ENCODE data around the gene IFI27L1.

The IFI27L1 gene

DNA sequence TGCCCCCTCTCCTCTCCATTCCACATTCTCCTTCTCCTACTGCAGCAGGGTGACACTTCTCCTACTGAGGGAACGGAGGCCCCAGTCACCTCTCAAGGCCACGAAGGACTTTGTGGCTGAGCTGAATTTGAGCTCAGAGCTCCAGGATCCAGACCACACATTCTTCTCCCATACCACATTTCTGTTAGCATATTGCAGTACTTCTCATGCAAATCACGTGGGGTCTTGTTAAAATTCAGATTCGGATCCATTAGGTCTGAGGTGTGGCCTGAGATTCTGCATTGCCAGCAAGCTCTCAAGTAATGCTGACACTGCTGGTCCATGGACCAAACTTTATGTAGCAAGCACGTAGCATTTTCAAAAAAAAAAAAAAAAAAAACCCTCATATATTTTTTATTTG, 57.9 kb downstream of the IFI27L1 start:
- no peak for DNase-seq

DNA sequence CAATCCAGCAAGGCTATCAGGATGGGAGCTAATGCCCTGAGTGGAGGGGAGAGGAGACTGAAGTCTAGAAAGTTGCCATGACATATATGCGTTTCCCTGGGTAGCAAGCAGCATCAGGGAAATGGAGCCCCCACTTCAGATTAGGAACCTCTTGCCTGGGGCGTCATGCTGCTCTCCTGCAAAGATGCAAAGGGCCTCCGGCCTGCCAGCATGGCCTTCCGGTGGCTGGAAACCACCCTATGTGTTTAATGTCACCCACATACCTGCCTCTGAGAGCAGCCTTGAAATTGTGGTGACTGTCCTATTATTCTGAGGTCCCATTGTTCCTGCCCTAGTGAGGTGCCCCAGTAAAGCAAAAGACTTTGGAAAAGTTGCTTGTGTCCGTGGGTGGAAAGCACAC, 58.3 kb downstream of the IFI27L1 start:
- no peak for DNase-seq

- DNase-seq, result no peak
Observed at GRCh38 chr14:94142247-94142646, 61.1 kb downstream of the IFI27L1 start.

- DNase-seq, result no peak
Observed at GRCh38 chr14:94142836-94143235, 61.7 kb downstream of the IFI27L1 start.

DNA sequence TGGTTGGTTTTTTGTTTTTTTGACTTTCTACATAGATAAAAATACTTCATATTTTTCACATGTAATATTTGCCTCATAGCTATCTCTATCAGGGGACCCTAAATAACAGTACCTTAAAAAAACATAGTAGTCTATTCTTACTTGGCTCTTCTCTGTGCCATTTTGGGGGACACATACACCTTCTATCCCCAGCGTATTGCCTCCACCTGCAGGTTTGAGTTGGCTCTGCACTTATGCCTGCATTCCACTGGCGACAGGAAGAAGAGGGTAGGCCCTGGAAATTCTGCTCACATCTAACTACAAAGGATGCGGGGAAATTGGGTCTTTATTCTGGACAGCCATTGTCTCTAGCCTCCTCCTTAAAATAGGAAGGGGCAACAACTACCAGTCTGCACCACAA, 62.1 kb downstream of the IFI27L1 start:
- peak; percentile 18 for DNase-seq

DNA sequence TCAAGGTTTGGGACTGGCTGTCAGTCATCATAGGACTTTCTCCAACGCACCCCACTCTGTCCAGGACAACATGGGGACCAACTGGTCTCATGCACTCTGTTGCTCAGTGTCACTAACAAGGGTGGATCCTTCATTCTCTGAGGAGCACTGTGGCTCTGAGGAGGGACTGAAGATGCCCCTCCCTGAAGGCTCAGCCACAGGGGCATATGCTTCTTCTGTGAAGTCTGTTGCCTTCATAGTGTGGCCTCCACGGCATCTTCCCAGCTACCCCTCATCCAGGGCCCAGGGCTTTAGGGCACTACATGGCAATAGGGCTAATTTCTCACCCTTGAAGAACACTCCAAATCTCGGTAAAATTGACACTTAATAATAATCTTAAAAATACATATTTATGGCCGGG, 62.6 kb downstream of the IFI27L1 start:
- no peak for DNase-seq

DNA sequence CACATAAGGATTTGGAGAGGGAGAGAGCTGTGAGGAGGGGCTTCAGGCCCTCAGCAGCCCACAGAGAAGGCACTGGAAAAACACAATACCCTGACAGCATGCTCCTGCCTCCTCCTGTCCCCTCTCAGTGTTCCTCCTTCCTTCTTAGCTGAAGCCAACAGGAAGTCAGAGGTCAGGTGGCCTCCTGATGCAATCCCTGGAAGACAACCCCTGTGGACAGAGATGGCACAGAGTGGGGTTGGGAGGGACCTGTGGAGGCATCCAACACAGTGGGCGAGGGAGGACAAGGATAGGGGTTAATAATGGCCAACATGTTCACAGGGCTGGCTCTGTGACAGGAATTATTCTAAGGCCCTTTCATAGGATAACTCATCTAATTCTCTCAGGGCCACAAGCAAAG, 63.7 kb downstream of the IFI27L1 start:
- DNase-seq, result no peak

- peak; percentile 67 for DNase-seq
Observed at GRCh38 chr14:94145902-94146527, 64.9 kb downstream of the IFI27L1 start.

Measured in NCI-H2171 treated with DMSO at 0.1 percent for 48 hours (cell line).